GM18867 (cell line): Measurements from ENCODE around the gene RBM48.
"Not testable (repeated sequence)": the region's sequence is repeated elsewhere in the genome, so short reads cannot be mapped to it uniquely, and the experiment has no call there.

ENCODE experiments used
- ATAC-seq: cut with Tn5 transposase; IDR thresholded peaks from one replicate; pipeline ENCODE4 v1.9.1; 2021; ENCODE audit warnings: mild to moderate bottlenecking, moderate library complexity; ENCODE audit not compliant: unreplicated experiment

Gene RBM48

GRCh38 chr7:92543542-92543941, 14.9 kb downstream of the RBM48 start:
- ATAC-seq: not testable (repeated sequence)

- not testable (repeated sequence) for ATAC-seq
These were observed 16.5 kb downstream of the RBM48 start for GRCh38 chr7:92545116-92545515.

GRCh38 chr7:92546856-92547497, 18.4 kb downstream of the RBM48 start:
- no peak for ATAC-seq

- no peak for ATAC-seq
These were observed 19.0 kb downstream of the RBM48 start for GRCh38 chr7:92547579-92547978.

GRCh38 chr7:92550194-92550593, 21.6 kb downstream of the RBM48 start:
- no peak for ATAC-seq

- ATAC-seq: no peak
These were observed 28.7 kb downstream of the RBM48 start for GRCh38 chr7:92557249-92557648.

- ATAC-seq: no peak
These were observed 29.3 kb downstream of the RBM48 start for GRCh38 chr7:92557808-92558362.

- ATAC-seq: no peak
These were observed 32.0 kb downstream of the RBM48 start for GRCh38 chr7:92560602-92561001.

- no peak for ATAC-seq
These were observed 34.8 kb downstream of the RBM48 start for GRCh38 chr7:92563345-92563744.

GRCh38 chr7:92567460-92567859, 38.9 kb downstream of the RBM48 start:
- no peak for ATAC-seq

- no peak for ATAC-seq
These were observed 40.5 kb downstream of the RBM48 start for GRCh38 chr7:92569137-92569536.

- ATAC-seq: no peak
These were observed 47.7 kb downstream of the RBM48 start for GRCh38 chr7:92576296-92576695.

- no peak for ATAC-seq
These were observed 54.4 kb downstream of the RBM48 start for GRCh38 chr7:92582948-92583347.

- ATAC-seq: no peak
These were observed 56.4 kb downstream of the RBM48 start for GRCh38 chr7:92584953-92585352.

GRCh38 chr7:92586403-92586802, 57.8 kb downstream of the RBM48 start:
- ATAC-seq: no peak

- no peak for ATAC-seq
These were observed 58.2 kb downstream of the RBM48 start for GRCh38 chr7:92586841-92587240.
